Measurements from ENCODE around the gene KMT5C.

- TF ChIP-seq CTCF (IDR thresholded peaks at IDR 0.05) (no peak), POLR2A (IDR thresholded peaks at IDR 0.05) (no peak), POLR2AphosphoS5 (IDR thresholded peaks at IDR 0.05) (no peak)
Measured at GRCh38 chr19:55353356-55353802, 13.7 kb downstream of the KMT5C start.

All from upper lobe of left lung (tissue), 4 donors.